ENCODE results near the gene FZD7.

The FZD7 gene

GRCh38 chr2:202069170-202070067 is 35.8 kb downstream of the FZD7 start:
- DNase-seq, result no peak

GRCh38 chr2:202071107-202071506 is 37.5 kb downstream of the FZD7 start:
- no peak for DNase-seq

- DNase-seq, result no peak
Observed at GRCh38 chr2:202072226-202072625, 38.6 kb downstream of the FZD7 start.

GRCh38 chr2:202072737-202073401 is 39.2 kb downstream of the FZD7 start, which contains the start of gene KIAA2012:
Gene KIAA2012 (plus strand): TSS chr2:202073255. CDS start chr2:202073628, 373 bp downstream.
- DNase-seq, result no peak

GRCh38 chr2:202074324-202074723 is 40.7 kb downstream of the FZD7 start:
- no peak for DNase-seq

GRCh38 chr2:202079310-202079709 is 45.7 kb downstream of the FZD7 start:
- no peak for DNase-seq

- no peak for DNase-seq
Observed at GRCh38 chr2:202084265-202084664, 50.6 kb downstream of the FZD7 start.
